UCSD-AML1 (cell line): Measurements from ENCODE around the gene UNK.
A peak's percentile ranks its signal among the peaks of the same experiment; 100 is the strongest.

Experiments
- DNase-seq: peaks from one replicate; lab custom pipeline; 2025; ENCODE audit not compliant: unreplicated experiment; lab: John Stamatoyannopoulos, UW

The UNK gene

GRCh38 chr17:75784473-75785015 lies at the start of gene UNK:
Gene UNK (plus strand): TSS chr17:75784806. CDS start chr17:75784881, 75 bp downstream.
- peak; percentile 98 for DNase-seq

DNA sequence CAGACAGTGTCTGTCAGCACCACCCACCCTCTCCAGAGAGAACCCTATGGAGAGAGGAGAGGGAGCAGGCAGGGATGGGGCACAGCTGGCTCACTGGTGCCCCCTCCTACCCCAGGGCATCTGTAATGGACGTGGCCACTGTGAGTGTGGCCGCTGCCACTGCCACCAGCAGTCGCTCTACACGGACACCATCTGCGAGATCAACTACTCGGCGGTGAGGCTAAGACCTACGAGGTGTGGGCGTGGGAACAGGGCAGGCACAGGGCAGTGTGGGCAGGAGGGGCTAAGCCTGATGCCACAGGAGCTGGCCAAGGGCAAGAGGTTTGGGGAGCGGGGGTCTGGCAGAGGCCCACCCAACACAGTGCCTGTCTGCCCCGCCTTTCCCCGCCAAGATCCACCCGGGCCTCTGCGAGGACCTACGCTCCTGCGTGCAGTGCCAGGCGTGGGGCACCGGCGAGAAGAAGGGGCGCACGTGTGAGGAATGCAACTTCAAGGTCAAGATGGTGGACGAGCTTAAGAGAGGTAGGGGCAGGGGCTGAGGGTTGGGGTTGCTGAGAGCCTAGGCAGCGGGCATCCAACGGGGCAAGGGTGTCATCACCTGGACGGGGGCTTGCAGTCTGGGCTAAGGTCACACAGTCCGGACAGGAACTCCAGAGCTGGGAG lies 48.3 kb upstream of the UNK start:
- DNase-seq = no peak

GRCh38 chr17:75737133-75737962 lies 47.3 kb upstream of the UNK start:
- no peak for DNase-seq

DNA sequence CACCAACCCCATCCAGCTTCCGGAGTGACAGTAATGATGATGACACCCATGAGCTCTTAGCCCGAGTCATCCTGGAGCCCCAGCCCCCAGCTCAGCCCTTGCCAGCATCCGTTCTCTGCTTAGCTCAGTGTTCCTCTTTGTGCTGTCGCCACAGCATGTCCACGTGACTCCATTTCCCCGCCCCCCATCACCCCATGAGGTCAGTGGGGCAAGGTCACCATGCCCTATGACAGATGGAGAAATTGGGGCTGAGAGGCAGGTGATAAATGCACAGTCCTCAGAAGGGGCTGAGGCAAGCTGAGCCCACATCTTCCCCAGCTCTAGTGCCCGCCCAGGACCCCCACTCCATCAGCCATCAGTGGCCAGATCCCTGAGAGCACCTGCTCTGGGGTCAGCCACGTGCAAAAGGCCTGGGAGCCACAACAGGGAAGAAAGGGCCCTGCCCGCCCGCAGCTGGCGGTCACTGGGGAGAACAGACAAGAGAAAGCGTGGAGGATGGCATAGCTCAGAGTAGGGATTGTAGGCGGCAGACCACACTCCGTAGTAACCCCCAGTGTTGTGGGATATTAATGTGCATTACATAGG lies 46.3 kb upstream of the UNK start:
- peak; percentile 59 for DNase-seq

DNA sequence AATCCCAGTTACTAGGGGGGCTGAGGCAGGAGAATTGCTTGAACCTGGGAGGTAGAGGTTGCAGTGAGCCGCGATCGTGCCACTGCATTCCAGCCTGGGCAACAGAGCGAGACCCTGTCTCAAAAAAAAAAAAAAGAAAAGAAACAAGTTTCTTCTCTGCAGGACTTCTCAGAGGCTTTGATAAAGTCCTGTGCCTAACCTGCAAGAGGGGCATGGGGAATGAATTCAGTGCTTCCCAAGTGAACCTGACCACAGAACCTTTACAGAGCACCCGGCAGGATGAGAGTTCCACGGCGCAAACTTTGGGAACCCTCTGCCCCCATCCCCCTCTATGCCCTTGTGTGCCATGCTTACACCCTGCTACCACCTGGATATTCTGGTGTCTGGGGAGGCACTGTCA lies 45.4 kb upstream of the UNK start:
- no peak for DNase-seq

DNA sequence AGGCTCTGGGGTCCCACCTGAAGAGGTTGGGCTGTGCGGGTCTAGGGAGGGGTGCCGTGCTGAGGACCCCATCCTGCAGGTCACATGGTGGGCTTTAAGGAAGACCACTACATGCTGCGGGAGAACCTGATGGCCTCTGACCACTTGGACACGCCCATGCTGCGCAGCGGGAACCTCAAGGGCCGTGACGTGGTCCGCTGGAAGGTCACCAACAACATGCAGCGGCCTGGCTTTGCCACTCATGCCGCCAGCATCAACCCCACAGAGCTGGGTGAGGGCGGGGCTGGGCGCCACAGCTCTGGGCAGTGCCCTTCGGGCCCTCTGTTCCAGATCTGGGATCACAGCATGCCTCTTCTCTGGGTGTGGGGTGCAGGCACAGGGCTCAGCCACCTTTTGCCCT lies 44.8 kb upstream of the UNK start:
- no peak for DNase-seq

GRCh38 chr17:75740215-75740614 lies 44.4 kb upstream of the UNK start:
- DNase-seq = no peak

DNA sequence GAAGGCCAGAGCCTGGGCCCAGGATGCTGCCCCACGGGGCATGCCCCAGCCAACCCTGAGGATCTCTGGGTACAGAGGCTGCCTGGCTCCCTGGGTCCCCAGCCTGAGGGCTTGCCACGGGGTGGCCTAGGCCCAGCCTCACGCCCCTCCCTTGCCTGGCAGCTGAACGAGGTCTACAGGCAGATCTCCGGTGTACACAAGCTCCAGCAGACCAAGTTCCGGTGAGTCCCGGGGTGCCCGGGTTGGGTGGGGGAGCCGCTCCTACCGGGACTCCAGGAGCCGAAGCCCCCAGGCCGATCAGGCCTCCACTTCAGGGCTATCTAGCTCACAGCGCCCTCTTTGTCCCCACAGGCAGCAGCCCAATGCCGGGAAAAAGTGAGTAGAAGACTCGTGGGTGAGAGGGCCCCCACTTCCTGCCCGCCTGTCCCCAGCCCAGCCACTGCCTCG lies 44.0 kb upstream of the UNK start:
- no peak for DNase-seq

GRCh38 chr17:75742337-75742736 lies 42.3 kb upstream of the UNK start:
- no peak for DNase-seq

DNA sequence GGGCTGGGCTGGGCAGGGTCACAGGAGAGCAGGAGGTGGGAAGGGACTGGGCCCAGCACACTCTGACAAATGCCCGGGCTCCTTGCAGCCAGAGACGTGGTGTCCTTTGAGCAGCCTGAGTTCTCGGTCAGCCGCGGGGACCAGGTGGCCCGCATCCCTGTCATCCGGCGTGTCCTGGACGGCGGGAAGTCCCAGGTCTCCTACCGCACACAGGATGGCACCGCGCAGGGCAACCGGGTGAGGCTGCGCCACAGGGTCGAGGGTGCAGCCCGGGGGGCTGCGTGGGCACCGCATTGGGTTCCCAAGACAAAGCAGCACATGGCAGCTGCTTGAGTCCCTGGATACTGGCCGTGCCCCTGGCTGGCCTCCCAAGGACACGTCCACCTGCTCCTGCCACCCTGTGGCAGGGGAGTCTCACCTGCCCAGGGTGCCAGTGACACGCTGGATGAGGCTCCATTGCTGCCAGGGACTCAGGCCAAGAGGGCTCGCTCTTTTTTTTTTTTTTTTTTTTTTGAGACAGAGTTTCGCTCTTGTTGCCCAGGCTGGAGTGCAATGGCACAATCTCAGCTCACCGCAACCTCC lies 40.9 kb upstream of the UNK start:
- no peak for DNase-seq

DNA sequence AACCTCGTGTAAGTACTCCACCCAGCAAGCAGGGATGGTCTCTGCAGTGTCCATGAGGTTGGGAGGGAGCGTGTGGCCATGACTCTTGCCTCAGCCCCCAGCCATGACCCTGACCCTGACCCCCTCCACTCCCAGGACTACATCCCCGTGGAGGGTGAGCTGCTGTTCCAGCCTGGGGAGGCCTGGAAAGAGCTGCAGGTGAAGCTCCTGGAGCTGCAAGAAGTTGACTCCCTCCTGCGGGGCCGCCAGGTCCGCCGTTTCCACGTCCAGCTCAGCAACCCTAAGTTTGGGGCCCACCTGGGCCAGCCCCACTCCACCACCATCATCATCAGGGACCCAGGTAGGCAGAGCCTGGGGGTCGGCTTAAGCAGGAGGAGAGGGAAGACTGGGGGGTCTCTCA lies 35.9 kb upstream of the UNK start:
- DNase-seq = no peak

- DNase-seq = peak; percentile 83
Observed at GRCh38 chr17:75749545-75750389, 34.8 kb upstream of the UNK start.

GRCh38 chr17:75750661-75751423 lies 33.8 kb upstream of the UNK start:
- no peak for DNase-seq

DNA sequence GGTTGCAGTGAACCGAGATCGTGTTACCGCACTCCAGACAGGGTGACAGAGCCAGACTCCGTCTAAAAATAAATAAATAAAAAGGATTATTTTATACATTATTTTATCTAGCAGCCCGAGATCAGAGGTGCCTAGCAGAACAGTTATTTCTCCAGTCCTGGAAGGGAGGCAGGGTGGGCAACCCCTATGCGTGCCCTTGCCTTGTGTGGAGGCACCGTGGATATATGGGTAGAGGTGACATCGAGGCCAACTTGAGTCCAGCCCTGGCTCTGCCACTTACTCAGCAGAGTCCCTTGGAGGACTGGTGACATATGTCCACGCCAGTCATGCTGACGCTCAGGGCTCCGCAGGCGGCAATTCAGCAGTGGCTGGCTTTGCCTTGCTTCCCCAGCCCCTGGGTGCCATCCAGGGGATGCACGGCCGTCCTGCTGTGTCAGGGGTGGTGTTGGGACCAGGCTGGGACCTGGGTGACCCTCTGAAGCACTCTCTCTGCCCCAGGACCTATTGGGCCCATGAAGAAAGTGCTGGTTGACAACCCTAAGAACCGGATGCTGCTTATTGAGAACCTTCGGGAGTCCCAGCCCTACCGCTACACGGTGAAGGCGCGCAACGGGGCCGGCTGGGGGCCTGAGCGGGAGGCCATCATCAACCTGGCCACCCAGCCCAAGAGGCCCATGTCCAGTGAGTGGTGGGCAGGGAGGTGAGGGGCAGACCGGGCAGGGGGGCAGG lies 32.8 kb upstream of the UNK start:
- no peak for DNase-seq

GRCh38 chr17:75752405-75752709 lies 32.2 kb upstream of the UNK start:
- no peak for DNase-seq

DNA sequence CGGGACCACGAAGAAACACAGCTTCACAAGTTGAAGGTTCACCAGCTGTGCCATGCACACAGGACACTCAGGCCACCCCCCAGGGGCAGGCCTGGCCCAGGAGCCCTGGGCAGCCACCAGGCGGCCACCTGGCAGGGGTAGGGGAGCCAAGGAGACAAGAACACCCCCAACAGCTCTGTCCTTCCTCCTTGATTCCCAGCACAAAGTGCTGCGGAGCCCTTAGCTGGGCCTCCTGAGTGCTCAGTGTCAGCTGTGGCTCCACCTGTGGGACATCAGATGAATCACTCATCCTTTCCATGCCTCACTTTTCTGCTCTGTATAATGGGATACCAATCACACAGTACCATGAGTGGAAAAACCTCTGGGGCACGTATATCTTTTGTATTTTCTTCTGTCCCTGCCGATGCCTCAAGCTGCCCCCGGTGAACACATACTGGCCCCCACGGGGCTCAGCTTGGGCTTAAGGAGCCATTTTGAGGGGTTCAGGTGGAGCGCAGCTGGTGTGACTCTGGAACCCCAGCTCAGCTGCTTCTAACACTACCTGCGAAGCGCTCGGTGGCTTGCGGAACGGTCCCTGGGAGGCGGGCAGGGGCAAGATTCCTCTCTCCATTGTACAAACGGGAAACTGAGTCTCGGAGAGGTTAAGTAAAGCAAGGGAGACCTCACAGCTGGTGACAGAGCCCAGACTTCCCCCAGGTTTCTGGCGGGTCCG lies 31.6 kb upstream of the UNK start:
- DNase-seq = no peak

- DNase-seq = peak; percentile 81
Observed at GRCh38 chr17:75753514-75754377, 30.9 kb upstream of the UNK start.
